Sciatic nerve (tissue), 2 donors: Measurements from ENCODE around the gene APEX1. TPM values are rescaled to one million over a fixed set of nuclear protein-coding genes. Genes with fewer than 3 reads are reported as not detected.

Experiments used
- ATAC-seq: fragments of 200-7000 bp; cut with Tn5 transposase; one replicate; pipeline ENCODE4 v1.9.1; 2020; ENCODE audit warnings: mild to moderate bottlenecking, moderate library complexity
- DNase-seq: peaks from one replicate; pipeline ENCODE4 v3.0.0-alpha.2; 2020; ENCODE audit warnings: low spot score
- intact Hi-C: fragments of 100-400 bp; cut with DNase I; formaldehyde crosslinking; loops from one replicate; pipeline ENCODE4 v1.14.2; 2022
- total RNA-seq: library from RNA; stranded (reverse); fragmentation: NEBNext Ultra II Directional; extraction: Animal tissue kit (Norgen Biotek cat#: 25700); gene quantifications from one replicate; pipeline ENCODE4 v1.2.1, GENCODE V29; 2021
- donor health status: DM: no; HTN: no; CAD: no.
- donor health status: DM: no; HTN: no; CAD: no.

Gene APEX1
- 68.0 TPM for total RNA-seq

DNA sequence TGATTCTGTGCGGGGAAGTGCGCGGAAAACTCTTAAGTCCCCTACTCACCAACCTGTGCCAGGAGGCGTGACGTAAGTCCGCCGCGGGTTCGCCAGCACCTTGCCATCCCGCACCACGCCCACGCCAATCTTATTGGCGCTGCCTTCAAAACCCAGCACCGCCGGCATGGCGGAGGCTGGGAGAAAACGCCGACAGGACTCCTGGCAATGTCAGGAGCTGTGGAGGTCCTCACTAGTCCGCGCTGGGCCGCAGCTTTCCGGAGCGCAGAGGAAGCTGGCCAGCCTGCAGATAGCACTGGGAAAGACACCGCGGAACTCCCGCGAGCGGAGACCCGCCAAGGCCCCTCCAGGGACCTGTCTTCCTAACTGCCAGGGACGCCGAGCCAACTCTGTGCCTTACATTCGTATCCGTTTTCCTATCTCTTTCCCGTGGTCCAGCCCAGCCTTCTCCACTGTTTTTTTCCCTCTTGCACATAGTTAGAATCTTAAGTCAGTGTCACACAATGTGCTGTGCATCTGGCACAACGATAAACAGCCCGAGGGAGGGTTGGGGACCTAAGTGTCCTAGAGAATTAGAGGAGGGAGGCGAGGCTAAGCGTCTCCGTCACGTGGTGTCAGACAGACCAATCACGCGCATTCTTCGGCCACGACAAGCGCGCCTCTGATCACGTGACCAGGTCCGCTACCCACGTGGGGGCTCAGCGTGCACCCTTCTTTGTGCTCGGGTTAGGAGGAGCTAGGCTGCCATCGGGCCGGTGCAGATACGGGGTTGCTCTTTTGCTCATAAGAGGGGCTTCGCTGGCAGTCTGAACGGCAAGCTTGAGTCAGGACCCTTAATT is at the start of gene APEX1, which contains the start of gene OSGEP:
Gene APEX1, plus strand, starts transcription at position 711 of the 839 bp plus-strand sequence. CDS start 420 bp downstream, outside the sequence.
Gene OSGEP, minus strand, starts transcription at position 297 of the 839 bp plus-strand sequence. Its CDS starts 129 bp downstream, at position 168.
- DNase-seq (peak; percentile 99), ATAC-seq (peak; percentile 99)

DNA sequence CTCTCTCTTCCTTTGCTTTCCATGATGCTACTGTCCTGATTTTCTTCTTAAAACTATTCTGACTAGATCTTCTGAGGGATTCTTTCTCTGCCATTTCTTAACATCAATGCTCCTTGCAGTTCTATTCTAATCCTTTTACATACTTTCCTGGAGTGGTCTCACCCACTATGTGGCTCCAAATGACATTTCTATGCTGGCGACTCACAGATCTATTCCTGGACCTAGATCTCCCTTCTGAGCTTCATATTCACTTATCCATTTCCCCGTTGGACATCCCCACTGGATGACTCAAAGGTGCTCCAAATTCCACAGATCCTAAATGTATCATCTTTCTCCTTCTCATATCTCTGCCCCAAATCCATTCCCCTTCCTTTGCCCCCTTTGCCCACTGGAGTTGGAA is 45.8 kb upstream of the APEX1 start:
- intact Hi-C loops: no loop called here
- ATAC-seq: no peak
- no peak for DNase-seq

More for the DNA sequence above, at the start of gene APEX1, which contains the start of gene OSGEP:
- intact Hi-C loops: no loop called here

DNA sequence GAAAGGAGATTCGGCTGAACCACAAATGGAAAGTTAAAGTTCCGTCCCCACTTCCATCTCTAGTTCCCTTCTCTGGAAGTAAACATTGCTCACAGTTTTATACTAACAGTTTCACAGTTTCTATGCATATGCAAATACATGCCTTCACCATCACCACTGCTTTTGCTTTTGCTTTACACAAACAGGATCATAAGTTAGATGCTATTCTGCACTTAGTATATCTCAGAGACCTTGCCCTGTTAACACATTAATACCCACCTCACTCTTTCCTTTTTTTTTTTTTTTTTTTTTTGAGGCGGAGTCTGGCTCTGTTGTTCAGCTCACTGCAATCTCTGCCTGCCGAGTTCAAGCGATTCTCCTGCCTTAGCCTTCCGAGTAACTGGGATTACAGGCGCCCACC is 42.6 kb upstream of the APEX1 start:
- intact Hi-C loops: no loop called here
- ATAC-seq (peak; percentile 25), DNase-seq (no peak)

DNA sequence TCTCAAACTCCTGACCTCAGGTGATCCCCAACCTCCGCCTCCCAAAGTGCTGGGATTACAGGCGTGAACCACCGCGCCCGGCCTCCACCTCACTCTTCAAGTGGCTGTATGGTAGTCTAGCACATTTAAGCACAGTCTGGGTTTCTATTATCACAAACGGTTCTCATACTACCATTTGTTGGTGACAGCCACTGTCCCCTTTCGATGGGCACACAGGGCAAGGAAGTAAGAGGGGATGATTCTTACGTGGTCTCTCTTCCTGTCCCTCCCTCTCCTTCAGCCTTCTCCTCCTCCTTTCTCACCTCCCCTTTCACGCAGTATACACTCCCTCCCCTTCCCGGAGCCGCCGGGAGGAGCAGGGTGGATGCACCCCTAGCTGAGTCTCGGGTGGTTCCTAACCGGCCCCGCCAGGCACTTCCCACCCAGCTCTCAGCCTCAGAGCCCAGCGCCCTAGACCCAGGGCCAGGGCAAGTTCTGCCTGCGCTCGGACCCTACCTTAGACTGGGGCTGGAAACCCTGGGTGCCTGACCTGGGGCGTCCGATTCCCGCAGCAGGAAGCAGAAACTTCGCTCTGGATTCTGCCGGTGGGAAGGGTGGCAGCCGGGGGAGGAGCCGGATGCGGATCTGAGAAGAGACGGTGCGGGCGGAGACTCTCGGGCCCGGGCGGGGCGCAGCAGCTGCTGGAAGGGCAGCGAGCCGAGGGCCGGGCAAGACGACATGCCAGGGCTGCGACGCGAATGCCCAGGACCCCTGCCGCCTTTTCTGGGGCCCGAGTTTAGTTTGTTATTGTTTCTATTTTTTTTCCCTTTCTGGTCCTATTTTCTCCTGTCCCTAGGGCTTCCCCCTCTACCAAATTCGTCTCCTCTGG is 41.9 kb upstream of the APEX1 start, which contains the start of gene TEP1:
Gene TEP1, minus strand, starts transcription at position 626 of the 868 bp plus-strand sequence. CDS start 5,062 bp downstream, outside the sequence.
- peak; percentile 92 for DNase-seq
- ATAC-seq: peak; percentile 98
- intact Hi-C loops: no loop called here

DNA sequence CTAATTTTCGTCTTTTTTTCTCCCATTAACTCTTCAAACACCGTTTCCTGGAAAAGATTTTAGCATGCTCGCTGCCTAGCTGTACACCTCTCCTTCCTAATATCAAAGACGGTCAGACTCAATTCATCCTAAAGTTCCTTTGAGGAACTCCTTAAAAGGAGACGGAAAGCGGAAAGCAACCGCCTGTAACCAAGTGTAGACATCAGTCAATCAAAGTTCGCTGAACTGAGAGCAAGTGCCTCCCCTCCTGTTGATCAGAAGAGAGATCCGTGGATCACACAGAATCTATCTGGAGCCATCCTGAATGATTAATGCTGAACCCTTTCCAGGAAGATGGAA is 41.3 kb upstream of the APEX1 start:
- DNase-seq (no peak), ATAC-seq (peak; percentile 3)
- intact Hi-C loops: no loop called here

DNA sequence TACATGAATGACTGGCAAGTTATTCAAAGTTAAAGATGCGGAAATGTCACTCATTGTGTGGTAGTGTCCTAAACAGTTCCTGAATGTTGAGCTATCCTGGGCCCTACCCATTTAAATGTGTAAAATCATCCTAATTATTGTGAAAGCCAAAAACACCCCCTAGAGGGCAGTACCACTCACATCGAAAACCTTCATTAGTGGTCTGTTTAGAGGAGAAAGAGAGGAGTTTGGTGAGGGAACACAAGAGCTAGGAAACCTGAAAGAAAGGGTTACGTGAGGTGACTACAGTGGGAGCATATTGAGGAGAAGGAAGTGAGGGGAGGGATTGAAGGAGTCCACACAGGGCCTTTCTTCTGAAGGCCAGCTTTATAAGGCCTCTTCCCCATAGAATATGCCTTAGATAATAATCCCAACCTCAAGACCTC is 39.2 kb upstream of the APEX1 start:
- ATAC-seq (peak; percentile 21), DNase-seq (no peak)
- intact Hi-C loops: no loop called here

DNA sequence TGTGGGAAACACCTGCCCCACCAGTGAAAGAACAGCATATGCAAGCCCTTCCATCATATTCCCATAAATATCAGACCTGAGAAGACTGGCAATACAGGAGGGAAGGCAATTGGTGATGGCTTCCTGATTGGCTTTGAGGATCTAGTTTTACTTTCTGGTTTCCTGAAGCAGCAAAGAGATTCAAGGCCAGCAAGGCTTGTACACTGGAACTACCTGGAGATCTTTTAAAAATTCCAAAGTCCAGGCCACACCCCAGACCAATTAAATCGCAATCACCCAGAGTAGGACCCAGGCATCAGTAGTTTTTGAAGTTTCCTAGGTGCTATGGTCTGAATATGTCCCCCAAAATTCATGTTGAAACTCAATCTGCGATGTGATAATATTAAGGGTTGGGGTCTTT is 38.8 kb upstream of the APEX1 start:
- no peak for DNase-seq
- intact Hi-C loops: no loop called here
- no peak for ATAC-seq

DNA sequence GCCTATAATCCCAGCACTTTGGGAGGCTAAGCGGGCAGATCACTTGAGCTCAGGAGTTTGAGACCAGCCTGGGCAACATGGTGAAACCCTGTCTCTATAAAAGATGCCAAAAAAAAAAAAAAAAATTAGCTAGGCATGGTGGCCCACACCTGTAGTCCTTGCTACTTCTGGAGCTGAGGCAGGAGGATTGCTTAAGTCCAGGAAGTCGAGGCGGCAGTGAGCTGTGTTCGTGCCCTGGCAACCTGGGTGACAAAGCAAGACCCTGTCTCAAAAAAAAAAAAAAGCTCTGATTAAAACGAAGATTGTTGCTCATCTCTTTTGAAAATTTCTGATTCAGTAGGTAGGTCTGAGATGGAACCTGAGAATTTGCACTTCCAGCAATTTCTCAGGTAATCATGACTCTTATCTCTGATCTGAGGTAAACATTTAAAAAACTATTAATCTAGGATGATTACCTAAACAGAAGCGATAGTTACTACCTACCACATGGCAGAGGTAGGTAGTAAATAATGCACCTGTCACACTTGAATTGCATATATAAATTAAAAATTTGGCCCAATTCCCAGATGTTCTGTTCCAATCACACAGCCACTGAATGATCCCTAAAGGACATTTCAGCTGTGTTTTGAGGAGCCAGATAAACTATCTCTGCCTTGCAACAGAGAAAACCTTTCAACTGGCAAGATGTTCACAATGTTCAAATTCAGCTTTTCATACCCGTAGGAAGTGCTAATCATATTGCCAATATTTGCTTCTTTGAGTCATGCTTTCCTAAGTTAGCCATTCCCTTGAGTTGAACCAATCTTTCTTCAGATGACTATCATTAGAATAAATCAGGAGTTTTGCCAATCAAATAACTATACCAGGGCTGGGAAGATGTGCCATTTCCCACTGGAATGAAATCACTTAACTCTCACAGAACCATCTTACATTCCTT is 37.5 kb upstream of the APEX1 start:
- ATAC-seq (no peak), DNase-seq (no peak)
- intact Hi-C loops: no loop called here

DNA sequence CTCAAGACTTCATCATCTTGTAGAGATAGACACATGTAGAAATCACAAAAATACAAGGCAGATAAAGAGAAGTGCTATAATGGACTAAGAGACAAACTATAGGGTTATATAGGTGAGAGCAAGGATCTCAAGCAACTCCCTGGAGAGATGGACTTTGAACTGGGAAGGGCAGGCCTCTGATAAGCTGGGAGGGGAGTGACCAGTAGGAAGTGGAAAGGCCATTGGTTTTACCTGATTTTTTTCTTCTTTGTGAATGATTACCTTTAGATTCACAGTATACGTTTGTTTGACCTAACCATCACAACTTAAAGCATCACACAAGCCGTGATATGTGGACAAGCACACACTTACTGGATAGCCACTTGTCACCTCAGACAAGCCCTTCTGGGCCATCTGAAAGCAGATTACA is 36.5 kb upstream of the APEX1 start:
- DNase-seq (no peak), ATAC-seq (no peak)
- intact Hi-C loops: no loop called here

DNA sequence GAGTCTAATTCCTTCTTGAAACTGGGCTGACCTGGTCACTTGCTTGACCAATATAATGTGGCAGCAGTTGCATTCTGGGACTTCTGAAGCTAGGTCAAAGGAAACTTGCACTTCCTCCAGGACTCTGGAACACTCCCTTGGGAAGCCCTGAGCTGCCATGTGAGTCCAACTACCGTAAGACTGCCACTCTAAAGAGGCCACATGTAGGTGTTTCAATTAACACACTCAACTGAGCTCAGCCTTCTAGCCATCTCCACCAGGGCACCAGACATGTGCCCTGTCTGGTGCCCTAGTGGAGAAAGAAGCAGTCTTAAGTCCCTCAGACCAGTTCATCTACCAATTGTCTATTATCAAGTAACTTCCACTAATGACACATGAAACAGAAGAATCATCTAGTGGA is 35.6 kb upstream of the APEX1 start:
- intact Hi-C loops: no loop called here
- ATAC-seq (no peak), DNase-seq (no peak)

DNA sequence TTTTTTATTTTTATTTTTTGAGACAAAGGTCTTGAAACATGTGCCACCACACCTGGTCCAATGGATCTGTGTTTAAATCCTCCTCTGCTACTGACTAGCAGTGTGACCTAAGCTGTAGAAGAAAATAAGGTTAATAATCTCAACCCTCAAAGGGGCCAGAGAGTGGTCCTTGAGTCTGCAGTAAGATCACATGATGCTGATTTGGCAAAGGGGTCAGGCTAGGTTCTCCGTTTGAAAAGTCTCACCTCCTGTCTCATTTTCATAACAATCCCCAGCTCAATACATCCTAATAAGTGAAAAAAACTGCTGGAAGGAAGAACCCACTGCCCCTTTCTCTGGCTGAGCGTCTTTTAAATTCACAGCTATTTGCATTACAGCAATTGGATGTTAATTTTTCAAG is 33.8 kb upstream of the APEX1 start:
- DNase-seq (no peak), ATAC-seq (no peak)
- intact Hi-C loops: no loop called here

DNA sequence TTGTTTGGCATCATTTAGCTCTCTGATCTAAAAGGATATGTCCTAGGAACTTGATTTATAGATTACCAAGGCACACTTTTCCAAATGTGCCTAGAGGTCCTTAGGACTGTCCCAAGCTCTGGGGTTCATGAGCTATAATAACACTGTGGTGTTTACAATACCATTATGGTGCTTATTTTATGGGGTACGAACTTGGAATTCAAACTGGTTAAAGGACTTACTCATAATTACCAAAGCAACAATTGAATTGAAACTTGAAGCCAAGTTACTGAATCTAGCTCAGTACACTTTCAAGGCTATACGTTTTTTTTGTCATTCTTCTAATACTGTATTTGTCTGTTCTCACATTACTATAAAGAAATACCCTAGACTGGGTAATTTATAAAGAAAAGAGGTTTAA is 32.1 kb upstream of the APEX1 start:
- ATAC-seq (no peak), DNase-seq (no peak)
- intact Hi-C loops: no loop called here

DNA sequence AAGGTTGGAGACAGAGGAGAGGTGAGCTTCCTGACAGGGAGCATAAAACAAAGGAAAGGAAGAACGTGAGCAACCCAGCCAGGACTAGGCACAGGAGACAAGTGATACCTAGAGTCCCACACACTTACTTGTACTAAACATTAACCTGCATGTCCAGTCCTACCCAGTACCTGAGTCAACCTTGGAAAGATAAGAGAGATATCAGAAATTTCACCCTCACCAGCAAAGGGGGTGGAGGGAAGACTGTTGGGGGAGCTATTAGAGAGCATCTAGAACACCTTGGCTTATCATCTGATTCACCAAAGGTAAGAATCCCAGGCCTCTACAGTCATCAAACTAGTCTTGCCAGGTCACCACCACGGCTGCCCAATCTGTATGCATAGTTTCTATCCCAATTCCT is 30.2 kb upstream of the APEX1 start:
- ATAC-seq: no peak
- no peak for DNase-seq
- intact Hi-C loops: no loop called here

DNA sequence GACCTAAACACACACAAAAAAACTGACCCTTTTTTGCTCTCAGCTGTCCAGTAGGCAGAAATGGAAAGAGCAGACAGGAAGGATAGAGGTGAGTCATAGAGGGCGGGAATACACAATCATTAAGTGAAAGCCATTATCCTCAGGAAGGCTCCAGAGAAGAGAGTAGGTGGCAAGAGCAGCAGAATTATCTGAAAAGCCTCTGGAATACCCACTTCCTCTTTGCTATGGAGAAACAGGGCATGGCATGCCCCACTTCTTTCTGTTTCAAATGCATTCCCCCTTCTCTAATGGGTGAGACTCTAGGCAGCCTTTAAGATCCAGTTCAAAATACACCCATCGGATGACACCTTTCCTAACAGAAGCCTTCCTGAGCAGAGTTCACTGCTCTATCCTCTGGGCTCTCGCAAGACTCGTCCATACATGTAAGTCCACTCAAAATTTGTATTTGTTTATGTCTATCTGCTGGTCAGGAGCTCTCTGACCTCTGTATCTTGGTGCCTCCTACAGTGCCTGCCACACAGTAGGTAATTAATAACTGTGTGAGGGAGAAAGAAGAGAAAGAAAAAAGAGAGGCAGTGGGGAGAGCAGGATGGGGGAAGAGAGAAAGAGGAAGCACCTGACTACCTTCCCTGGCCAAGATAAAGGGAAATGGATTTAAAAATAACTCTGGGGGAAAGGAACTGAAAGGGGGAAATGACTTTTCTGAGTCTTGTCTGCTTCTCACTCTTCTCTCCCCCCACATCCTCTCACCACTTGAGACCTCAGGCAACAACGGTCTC is 27.6 kb upstream of the APEX1 start:
- no peak for DNase-seq
- intact Hi-C loops: no loop called here
- ATAC-seq: peak; percentile 47

DNA sequence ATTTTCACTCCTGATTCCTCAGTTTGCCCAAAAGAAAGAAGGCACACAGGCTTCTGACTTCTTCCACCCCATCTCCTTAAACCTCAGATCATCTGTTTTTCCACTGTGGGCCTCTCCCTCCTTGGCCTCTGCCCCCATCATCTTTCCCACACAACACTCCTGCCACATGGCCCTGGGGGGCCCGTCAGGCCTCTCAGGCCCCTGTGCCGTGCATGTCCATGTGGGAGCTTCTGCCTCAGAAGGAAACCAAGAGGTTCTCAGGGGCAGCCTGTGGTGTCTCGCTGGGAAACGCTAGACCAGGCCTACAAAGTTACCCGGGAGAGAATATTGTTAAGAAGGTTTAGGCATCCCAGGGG is 27.0 kb upstream of the APEX1 start:
- intact Hi-C loops: no loop called here
- no peak for DNase-seq

DNA sequence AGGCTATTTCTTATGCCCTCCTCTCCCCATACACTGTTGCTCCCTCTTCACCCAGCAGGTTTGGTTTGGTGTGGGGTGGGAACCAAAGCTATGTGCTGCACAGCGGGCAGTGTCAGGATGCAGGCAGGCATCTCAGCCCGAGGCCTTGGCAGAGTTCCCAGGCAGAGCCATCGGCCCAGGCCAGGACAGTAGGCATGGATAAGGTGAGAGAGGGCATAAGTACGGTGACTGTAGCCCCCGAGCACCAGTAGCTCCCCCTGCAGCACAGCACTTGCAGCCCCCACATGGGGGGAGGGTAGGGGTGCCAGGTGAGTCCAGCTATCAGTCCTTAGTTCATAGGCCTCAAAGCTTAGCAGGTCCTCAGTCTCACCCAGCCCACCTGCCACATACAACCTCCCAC is 26.2 kb upstream of the APEX1 start:
- ATAC-seq: no peak

More for the DNA sequence above, 27.0 kb upstream of the APEX1 start:
- no peak for ATAC-seq

DNA sequence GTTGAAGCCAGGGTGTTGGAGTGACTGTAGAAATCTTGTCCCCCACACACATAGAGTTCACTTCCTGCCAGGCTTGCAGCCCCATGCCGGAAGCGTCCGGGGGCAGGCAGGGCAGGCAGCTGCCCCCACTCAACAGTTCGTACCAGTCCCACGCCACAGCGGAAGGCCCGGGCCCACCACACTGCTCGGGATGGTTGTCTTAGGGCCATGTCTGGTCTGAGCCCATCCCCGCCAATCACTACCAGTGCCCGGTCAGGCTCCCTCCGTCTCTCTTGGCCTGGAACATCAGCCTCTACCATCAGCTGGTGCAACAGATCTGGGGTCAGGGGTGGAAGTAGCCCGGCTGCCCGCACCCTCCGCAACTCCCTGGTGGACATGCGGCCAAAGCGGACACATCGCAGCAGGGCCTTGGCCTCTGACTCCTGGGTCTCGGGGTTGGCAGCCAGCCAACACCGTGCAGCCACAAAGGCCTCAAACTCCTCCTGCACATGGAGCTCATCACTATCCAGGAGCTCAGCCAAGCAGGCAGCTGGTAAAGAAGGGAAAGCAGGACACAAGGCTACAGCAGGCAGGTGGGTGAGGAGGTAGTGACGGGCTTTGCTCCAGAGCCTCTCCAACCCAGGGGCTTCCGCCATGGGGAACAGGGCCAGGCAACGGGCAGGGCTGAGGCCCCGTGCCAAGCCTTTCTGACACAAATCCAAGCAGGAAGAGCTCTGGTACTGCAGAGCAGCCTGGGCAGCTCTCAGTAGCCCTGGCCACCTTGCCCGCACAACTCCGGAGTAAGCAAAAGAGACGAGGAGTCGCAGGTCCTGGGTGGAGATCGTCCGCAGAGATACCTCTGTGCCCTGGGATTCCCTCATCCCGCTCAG is 25.0 kb upstream of the APEX1 start:
- DNase-seq: no peak
- ATAC-seq: no peak
- intact Hi-C loops: no loop called here

More for the DNA sequence above, 26.2 kb upstream of the APEX1 start:
- no peak for DNase-seq
- intact Hi-C loops: no loop called here
